NCI-H2081 treated with DMSO at 0.1 percent for 48 hours (cell line): Measurements from ENCODE around the gene GBX1.

Experiments
- DNase-seq: peaks from one replicate; lab custom pipeline; 2025; lab: John Stamatoyannopoulos, UW

The GBX1 gene

GRCh38 chr7:151193203-151193978 is 25.9 kb upstream of the GBX1 start:
- DNase-seq: no peak

- no peak for DNase-seq
These were observed 24.6 kb upstream of the GBX1 start for GRCh38 chr7:151192002-151192539.

- no peak for DNase-seq
These were observed 24.1 kb upstream of the GBX1 start for GRCh38 chr7:151191544-151191943.

GRCh38 chr7:151189038-151189437 is 21.5 kb upstream of the GBX1 start:
- no peak for DNase-seq

GRCh38 chr7:151188252-151188542 is 20.7 kb upstream of the GBX1 start:
- DNase-seq: no peak

- DNase-seq: no peak
These were observed 20.1 kb upstream of the GBX1 start for GRCh38 chr7:151187409-151188251.

- no peak for DNase-seq
These were observed 19.3 kb upstream of the GBX1 start, which contains the start of gene ASB10 for GRCh38 chr7:151186640-151187408. Gene ASB10 (minus strand): TSS chr7:151187250. CDS start chr7:151187130, 120 bp downstream.

- DNase-seq: no peak
These were observed 18.5 kb upstream of the GBX1 start for GRCh38 chr7:151185762-151186639.

- DNase-seq: no peak
These were observed 13.5 kb upstream of the GBX1 start for GRCh38 chr7:151181011-151181431.

GRCh38 chr7:151179946-151180345 is 12.5 kb upstream of the GBX1 start:
- no peak for DNase-seq

GRCh38 chr7:151179287-151179860 is 11.9 kb upstream of the GBX1 start:
- no peak for DNase-seq

GRCh38 chr7:151178831-151179230 is 11.3 kb upstream of the GBX1 start:
- no peak for DNase-seq

GRCh38 chr7:151178236-151178635 is 10.7 kb upstream of the GBX1 start:
- no peak for DNase-seq

- DNase-seq: no peak
These were observed 9.8 kb upstream of the GBX1 start for GRCh38 chr7:151177310-151177709.

GRCh38 chr7:151176401-151176800 is 8.9 kb upstream of the GBX1 start:
- no peak for DNase-seq

- no peak for DNase-seq
These were observed 8.4 kb upstream of the GBX1 start for GRCh38 chr7:151175793-151176311.

GRCh38 chr7:151175047-151175792 is 7.7 kb upstream of the GBX1 start:
- no peak for DNase-seq

- no peak for DNase-seq
These were observed 7.0 kb upstream of the GBX1 start for GRCh38 chr7:151174246-151175046.
